ENCODE data around the gene YARS1. TPM values are rescaled to one million over a fixed set of nuclear protein-coding genes. Genes with fewer than 3 reads are reported as not detected.

The YARS1 gene
- total RNA-seq, 1 donor from 2014 or later: 197 TPM

GRCh38 chr1:32765570-32766327 is 51.4 kb downstream of the YARS1 start:
- peak; percentile 64 for DNase-seq
- H3K27ac Mint-ChIP-seq (ENCODE audit: unreplicated experiment): peak overlapping the region; percentile 86
- peak overlapping the region; percentile 85 for H3K4me3 Mint-ChIP-seq (ENCODE audit: unreplicated experiment)

GRCh38 chr1:32764826-32765569 is 52.2 kb downstream of the YARS1 start:
- Mint-ChIP-seq H3K9me3 (ENCODE audit: unreplicated experiment) (peaks cover 7% of the 10 kb centered on the region), H3K36me3 (ENCODE audit: unreplicated experiment) (no peaks in the 10 kb centered on the region), H3K27ac (ENCODE audit: unreplicated experiment) (peak overlapping the region; percentile 86), H3K4me1 (ENCODE audit: low read depth, unreplicated experiment) (peaks cover 20% of the 10 kb centered on the region), H3K27me3 (ENCODE audit: unreplicated experiment) (no peaks in the 10 kb centered on the region), H3K4me3 (ENCODE audit: unreplicated experiment) (peak overlapping the region; percentile 85)
- TF ChIP-seq CTCF (IDR thresholded peaks at IDR 0.05; ENCODE audit: partially characterized antibody, unreplicated experiment): no peak
- no peak for DNase-seq

More at GRCh38 chr1:32765570-32766327, 51.4 kb downstream of the YARS1 start:
- Mint-ChIP-seq H3K36me3 (ENCODE audit: unreplicated experiment) (no peaks in the 10 kb centered on the region), H3K4me1 (ENCODE audit: low read depth, unreplicated experiment) (peaks cover 20% of the 10 kb centered on the region), H3K9me3 (ENCODE audit: unreplicated experiment) (peaks cover 7% of the 10 kb centered on the region), H3K27me3 (ENCODE audit: unreplicated experiment) (no peaks in the 10 kb centered on the region)
- TF ChIP-seq CTCF (IDR thresholded peaks at IDR 0.05; ENCODE audit: partially characterized antibody, unreplicated experiment): no peak

- TF ChIP-seq CTCF (IDR thresholded peaks at IDR 0.05; ENCODE audit: partially characterized antibody, unreplicated experiment): no peak
- Mint-ChIP-seq H3K4me3 (ENCODE audit: unreplicated experiment) (no peak overlapping the region), H3K36me3 (ENCODE audit: unreplicated experiment) (no peaks in the 10 kb centered on the region), H3K9me3 (ENCODE audit: unreplicated experiment) (peaks cover 7% of the 10 kb centered on the region), H3K27ac (ENCODE audit: unreplicated experiment) (no peak overlapping the region), H3K27me3 (ENCODE audit: unreplicated experiment) (no peaks in the 10 kb centered on the region), H3K4me1 (ENCODE audit: low read depth, unreplicated experiment) (peaks cover 20% of the 10 kb centered on the region)
- no peak for DNase-seq
Measured at GRCh38 chr1:32763221-32763620, 53.9 kb downstream of the YARS1 start.

- peaks cover 9% of the 10 kb centered on the region for H3K4me1 Mint-ChIP-seq (ENCODE audit: low read depth, unreplicated experiment)
- no peak for DNase-seq
- peaks cover 6% of the 10 kb centered on the region for H3K9me3 Mint-ChIP-seq (ENCODE audit: unreplicated experiment)
- H3K36me3 Mint-ChIP-seq (ENCODE audit: unreplicated experiment): no peaks in the 10 kb centered on the region
- no peaks in the 10 kb centered on the region for H3K27me3 Mint-ChIP-seq (ENCODE audit: unreplicated experiment)
- no peak overlapping the region for H3K27ac Mint-ChIP-seq (ENCODE audit: unreplicated experiment)
- no peak overlapping the region for H3K4me3 Mint-ChIP-seq (ENCODE audit: unreplicated experiment)
- no peak for TF ChIP-seq CTCF (IDR thresholded peaks at IDR 0.05; ENCODE audit: partially characterized antibody, unreplicated experiment)
Measured at GRCh38 chr1:32761936-32762335, 55.2 kb downstream of the YARS1 start.

Data from glutamatergic neuron (in vitro differentiated cells).